ENCODE results near the gene ARMS2.
A peak's percentile ranks its signal among the peaks of the same experiment; 100 is the strongest.

The ARMS2 gene

DNA sequence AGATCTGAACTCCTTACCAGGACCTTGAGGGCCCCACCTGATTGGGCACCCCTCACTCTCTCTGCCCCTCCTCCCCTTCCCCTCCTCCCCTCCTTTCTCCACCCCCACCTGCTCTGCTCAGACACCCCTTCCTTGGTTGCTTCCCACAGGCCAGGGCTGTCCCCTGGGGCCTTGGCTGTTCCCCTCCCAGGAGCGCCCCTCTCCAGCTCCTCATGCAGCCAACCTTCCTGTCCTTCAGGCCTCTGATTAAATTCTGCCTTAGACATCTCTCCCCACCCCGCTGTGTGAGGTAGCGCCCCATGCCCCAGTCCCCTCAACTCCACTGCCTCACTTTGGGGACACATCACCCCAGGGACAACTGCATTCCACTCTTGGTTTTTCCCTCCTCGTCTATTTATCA, 39.3 kb downstream of the ARMS2 start:
- in situ Hi-C loops (cut with HindIII; ENCODE audit: low pct_ligation_motif_present, low sequenced_read_pairs): no loop called here
- H3K36me3 ChIP-seq (replicated peaks): peaks cover 11% of the 10 kb centered on the region
- no peak overlapping the region for H3K4me3 ChIP-seq (ENCODE audit: low read depth, low read length)
- TF ChIP-seq, protein P1, sequence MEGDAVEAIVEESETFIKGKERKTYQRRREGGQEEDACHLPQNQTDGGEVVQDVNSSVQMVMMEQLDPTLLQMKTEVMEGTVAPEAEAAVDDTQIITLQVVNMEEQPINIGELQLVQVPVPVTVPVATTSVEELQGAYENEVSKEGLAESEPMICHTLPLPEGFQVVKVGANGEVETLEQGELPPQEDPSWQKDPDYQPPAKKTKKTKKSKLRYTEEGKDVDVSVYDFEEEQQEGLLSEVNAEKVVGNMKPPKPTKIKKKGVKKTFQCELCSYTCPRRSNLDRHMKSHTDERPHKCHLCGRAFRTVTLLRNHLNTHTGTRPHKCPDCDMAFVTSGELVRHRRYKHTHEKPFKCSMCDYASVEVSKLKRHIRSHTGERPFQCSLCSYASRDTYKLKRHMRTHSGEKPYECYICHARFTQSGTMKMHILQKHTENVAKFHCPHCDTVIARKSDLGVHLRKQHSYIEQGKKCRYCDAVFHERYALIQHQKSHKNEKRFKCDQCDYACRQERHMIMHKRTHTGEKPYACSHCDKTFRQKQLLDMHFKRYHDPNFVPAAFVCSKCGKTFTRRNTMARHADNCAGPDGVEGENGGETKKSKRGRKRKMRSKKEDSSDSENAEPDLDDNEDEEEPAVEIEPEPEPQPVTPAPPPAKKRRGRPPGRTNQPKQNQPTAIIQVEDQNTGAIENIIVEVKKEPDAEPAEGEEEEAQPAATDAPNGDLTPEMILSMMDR (IDR thresholded peaks at IDR 0.05; ENCODE audit: low read depth, low read length, missing control alignments): no peak
- no peak overlapping the region for H3K27ac ChIP-seq
- DNase-seq: no peak
- H3K27me3 ChIP-seq (replicated peaks): no peaks in the 10 kb centered on the region

DNA sequence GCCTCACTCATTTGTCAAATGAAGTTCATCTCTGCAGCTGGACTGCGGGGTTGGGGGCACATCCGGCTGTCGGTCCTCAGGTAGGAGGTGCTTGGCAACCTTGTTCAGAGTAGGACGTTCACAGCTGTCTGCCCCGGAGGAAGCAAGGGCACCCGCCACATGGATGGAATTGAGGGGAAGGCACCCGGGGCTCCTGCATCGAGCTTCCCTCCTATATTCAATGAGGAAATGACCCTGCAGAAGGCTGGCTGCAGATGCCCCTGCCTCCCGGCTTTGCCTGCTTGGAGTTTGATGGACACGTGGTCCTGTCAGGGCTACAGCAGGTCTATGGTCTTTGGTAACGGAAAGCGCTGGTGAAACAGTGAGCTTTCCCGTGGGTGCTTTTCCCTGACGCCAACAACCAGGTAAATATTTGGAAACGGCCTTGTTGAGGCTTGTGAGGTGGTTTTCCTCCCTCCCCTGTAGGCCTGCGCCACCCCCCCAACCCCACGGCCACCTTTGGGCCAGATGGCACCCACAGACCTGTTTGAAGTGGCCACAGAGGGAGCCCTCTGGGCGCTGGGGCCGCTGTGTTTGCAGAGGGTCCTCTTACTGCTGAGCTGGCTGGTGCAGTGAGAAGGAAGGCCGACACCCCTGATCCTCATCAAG, 39.8 kb downstream of the ARMS2 start:
- H3K27ac ChIP-seq: peak overlapping the region; percentile 86
- in situ Hi-C loops (cut with HindIII; ENCODE audit: low pct_ligation_motif_present, low sequenced_read_pairs): no loop called here
- peak overlapping the region; percentile 39 for H3K4me3 ChIP-seq (ENCODE audit: low read depth, low read length)
- TF ChIP-seq, protein P1 (IDR thresholded peaks at IDR 0.05; ENCODE audit: low read depth, low read length, missing control alignments): no peak
- DNase-seq: no peak
- H3K27me3 ChIP-seq (replicated peaks): no peaks in the 10 kb centered on the region
- peaks cover 9% of the 10 kb centered on the region for H3K36me3 ChIP-seq (replicated peaks)

DNA sequence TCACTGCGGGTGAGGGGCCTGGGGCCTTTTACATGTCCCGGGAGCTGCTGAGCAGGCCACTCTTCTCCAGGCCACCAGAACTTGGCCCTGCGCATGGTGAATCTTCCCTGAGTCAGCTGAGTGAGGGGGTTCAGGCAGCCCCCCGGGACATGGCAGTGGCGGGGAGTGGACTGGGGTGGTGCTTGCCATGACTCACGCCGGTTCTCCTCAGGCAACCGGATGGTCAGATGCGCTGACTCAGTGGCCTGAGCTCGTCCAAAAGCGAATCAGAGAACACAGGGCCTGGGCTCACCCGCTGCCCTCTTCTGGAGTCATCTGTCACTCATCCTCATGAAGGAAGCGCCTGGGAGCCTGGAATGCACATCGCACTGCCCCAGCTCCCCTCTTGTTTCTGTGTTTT, 40.4 kb downstream of the ARMS2 start:
- peak overlapping the region; percentile 86 for H3K27ac ChIP-seq
- H3K36me3 ChIP-seq (replicated peaks): peaks cover 6% of the 10 kb centered on the region
- peak; percentile 95 for DNase-seq
- in situ Hi-C loops (cut with HindIII; ENCODE audit: low pct_ligation_motif_present, low sequenced_read_pairs): no loop called here
- TF ChIP-seq, protein P1 (IDR thresholded peaks at IDR 0.05; ENCODE audit: low read depth, low read length, missing control alignments): no peak
- H3K27me3 ChIP-seq (replicated peaks): no peaks in the 10 kb centered on the region
- peak overlapping the region; percentile 39 for H3K4me3 ChIP-seq (ENCODE audit: low read depth, low read length)

DNA sequence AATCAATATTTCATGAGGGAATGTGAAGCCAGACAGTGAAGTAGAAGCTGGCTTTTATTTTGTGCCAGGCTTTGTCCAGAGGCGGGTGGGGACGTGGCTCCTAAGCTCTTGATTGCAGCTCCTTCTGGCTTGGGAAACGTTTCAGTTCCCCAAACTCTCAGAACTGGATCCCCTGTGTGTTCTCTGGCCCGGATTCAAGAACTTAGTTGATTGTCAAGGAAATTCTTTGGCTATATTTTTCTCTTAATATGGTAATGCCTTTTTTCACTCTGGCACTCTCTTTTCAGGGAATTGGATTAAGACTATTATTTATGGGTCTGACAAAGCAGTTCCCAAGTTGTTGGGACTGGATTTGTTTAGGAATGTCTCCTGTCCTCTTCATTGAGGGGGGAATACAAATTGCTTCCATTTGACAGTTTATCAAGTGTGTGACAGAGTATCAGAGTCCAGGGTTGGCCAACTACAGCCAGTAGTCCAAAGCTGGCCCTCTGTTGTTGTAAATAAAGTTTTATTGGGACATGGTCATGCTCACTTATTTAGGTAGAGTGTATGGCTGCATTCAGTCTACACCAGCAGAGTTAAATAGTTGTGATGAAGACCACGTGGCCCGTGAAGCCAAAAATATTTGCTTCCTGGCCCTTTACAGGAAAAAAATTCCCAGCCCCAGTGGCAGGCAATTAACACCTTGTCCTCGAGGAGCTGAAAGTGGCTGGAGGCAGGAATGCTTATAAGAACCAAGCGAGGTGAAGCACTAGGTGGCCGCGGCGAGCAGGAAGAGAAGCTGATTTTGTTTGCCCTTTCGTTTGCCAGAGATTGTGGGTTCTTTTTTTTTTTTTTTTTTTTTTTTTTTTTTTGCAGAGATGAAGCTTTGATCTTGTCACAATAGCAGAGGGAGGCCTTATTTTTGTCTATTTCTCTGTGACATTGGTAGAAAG, 41.2 kb downstream of the ARMS2 start:
- TF ChIP-seq, protein P1 (IDR thresholded peaks at IDR 0.05; ENCODE audit: low read depth, low read length, missing control alignments): peak; percentile 13
- H3K27ac ChIP-seq: peak overlapping the region; percentile 86
- H3K27me3 ChIP-seq (replicated peaks): no peaks in the 10 kb centered on the region
- peak; percentile 33 for DNase-seq
- peaks cover 6% of the 10 kb centered on the region for H3K36me3 ChIP-seq (replicated peaks)
- no peak overlapping the region for H3K4me3 ChIP-seq (ENCODE audit: low read depth, low read length)
- in situ Hi-C loops (cut with HindIII; ENCODE audit: low pct_ligation_motif_present, low sequenced_read_pairs): no loop called here

DNA sequence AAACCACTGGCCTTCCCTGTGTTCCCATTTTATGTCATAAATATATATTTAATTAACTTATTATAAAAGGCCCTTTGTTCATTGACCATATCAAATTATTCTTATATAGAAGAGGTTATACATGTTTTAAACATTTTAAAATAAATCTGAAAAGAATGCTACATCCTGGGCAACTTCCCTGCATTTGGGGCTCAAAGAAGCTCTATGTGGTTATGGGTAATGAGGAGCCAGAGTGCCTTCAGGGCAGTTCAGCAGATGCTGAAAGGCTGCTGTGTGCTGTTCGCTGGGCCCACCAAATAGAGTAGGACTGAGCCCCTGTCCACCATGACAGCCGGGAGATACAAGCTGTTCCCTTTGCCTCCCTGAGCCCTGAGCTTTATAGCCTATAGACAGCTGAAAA, 42.8 kb downstream of the ARMS2 start:
- H3K36me3 ChIP-seq (replicated peaks): no peaks in the 10 kb centered on the region
- no peak for DNase-seq
- in situ Hi-C loops (cut with HindIII; ENCODE audit: low pct_ligation_motif_present, low sequenced_read_pairs): no loop called here
- H3K27ac ChIP-seq: no peak overlapping the region
- no peaks in the 10 kb centered on the region for H3K27me3 ChIP-seq (replicated peaks)
- H3K4me3 ChIP-seq (ENCODE audit: low read depth, low read length): no peak overlapping the region
- TF ChIP-seq, protein P1 (IDR thresholded peaks at IDR 0.05; ENCODE audit: low read depth, low read length, missing control alignments): no peak

Data from brain microvascular endothelial cell (primary cell).